PC-3 (cell line): ENCODE results near the gene CCNL1. TPM values are rescaled to one million over a fixed set of nuclear protein-coding genes. Genes with fewer than 3 reads are reported as not detected.

ENCODE experiments used
- ATAC-seq: fragments of 200-7000 bp; cut with Tn5 transposase; 2 replicates; pipeline ENCODE4 v1.9.1; 2020; ENCODE audit warnings: mild to moderate bottlenecking, moderate library complexity
- Bru-seq: library from RNA; stranded (reverse); fragments of 400-500 nt; gene quantifications from one replicate; lab custom pipeline; 2021; lab: Mats Ljungman, UMichigan
- BruChase-seq, 2 experiments: library from RNA; stranded (reverse); fragments of 400-500 nt; gene quantifications; one replicate each; lab custom pipeline; 2021; lab: Mats Ljungman, UMichigan
- BruUV-seq: library from RNA; stranded (reverse); fragments of 400-500 nt; replicated peaks from 2 replicates; lab custom pipeline; 2021; lab: Mats Ljungman, UMichigan
- CTCF ChIA-PET: fragments of 300-600 bp; sonication (Branson Sonifier 250); formaldehyde crosslinking; loops from one replicate; lab custom pipeline; 2022; ENCODE audit warnings: antibody characterized with exemption; lab: Charles Lee
- POLR2A ChIA-PET: fragments of 300-600 bp; sonication (Branson Sonifier 250); formaldehyde crosslinking; loops from one replicate; lab custom pipeline; 2022; ENCODE audit warnings: antibody characterized with exemption; ENCODE audit not compliant: unreplicated experiment; lab: Charles Lee
- DNase-seq: peaks from one replicate; pipeline ENCODE4 v3.0.0-alpha.2; 2015
- H2AFZ ChIP-seq: fragments of 300-600 bp; sonication (generic); 2 replicates; pipeline ENCODE4 v1.6.0; 2016; ENCODE audit warnings: antibody characterized with exemption, low read length
- H3F3A ChIP-seq: fragments of 300-600 bp; sonication (generic); one replicate; pipeline ENCODE4 v1.6.0; 2017; ENCODE audit warnings: antibody characterized with exemption, low read length, control low read depth, mild to moderate bottlenecking; ENCODE audit not compliant: unreplicated experiment
- H3K27ac ChIP-seq: fragments of 300-600 bp; sonication (generic); 2 replicates; pipeline ENCODE4 v1.5.1; 2016; ENCODE audit warnings: mild to moderate bottlenecking, low read length
- H3K27me3 ChIP-seq: fragments of 300-600 bp; sonication (generic); 2 replicates; pipeline ENCODE4 v1.6.1; 2016; ENCODE audit warnings: low read length, mixed read lengths
- H3K36me3 ChIP-seq: fragments of 300-600 bp; sonication (generic); 2 replicates; pipeline ENCODE4 v1.6.1; 2016; ENCODE audit warnings: low read depth, mixed run types, low read length, mixed read lengths
- H3K4me1 ChIP-seq: fragments of 300-600 bp; sonication (generic); 2 replicates; pipeline ENCODE4 v1.5.1; 2016; ENCODE audit warnings: low read length; ENCODE audit not compliant: insufficient read depth
- H3K4me2 ChIP-seq: fragments of 300-600 bp; sonication (generic); 2 replicates; pipeline ENCODE4 v1.6.0; 2016; ENCODE audit warnings: low read length
- H3K4me3 ChIP-seq: fragments of 300-600 bp; sonication (generic); 2 replicates; pipeline ENCODE4 v1.5.1; 2016; ENCODE audit warnings: mild to moderate bottlenecking, low read length, mixed read lengths
- H3K79me2 ChIP-seq: fragments of 300-600 bp; sonication (generic); 2 replicates; pipeline ENCODE4 v1.6.1; 2017; ENCODE audit warnings: low read length, mixed read lengths
- H3K9ac ChIP-seq: fragments of 300-600 bp; sonication (generic); 2 replicates; pipeline ENCODE4 v1.6.0; 2016; ENCODE audit warnings: mild to moderate bottlenecking, low read length
- H3K9me2 ChIP-seq: fragments of 300-600 bp; sonication (generic); replicated peaks from 2 replicates; pipeline ENCODE4 v1.6.1; 2016; ENCODE audit warnings: mixed run types, low read length, mixed read lengths
- H3K9me3 ChIP-seq: fragments of 300-600 bp; sonication (generic); 2 replicates; pipeline ENCODE4 v1.6.1; 2016; ENCODE audit warnings: low read length, mixed read lengths
- H4K20me1 ChIP-seq: fragments of 300-600 bp; sonication (generic); 2 replicates; pipeline ENCODE4 v1.6.1; 2016; ENCODE audit warnings: low read length, mixed read lengths
- CTCF ChIP-seq: fragments of 300-600 bp; sonication (generic); conservative IDR thresholded peaks from 2 replicates; pipeline ENCODE4 v1.5.1; 2017; ENCODE audit warnings: antibody characterized with exemption, low read depth, mild to moderate bottlenecking, low read length
- EZH2 ChIP-seq: fragments of 300-600 bp; sonication (generic); IDR thresholded peaks from one replicate; pipeline ENCODE4 v1.6.1; 2017; ENCODE audit warnings: antibody characterized with exemption, mild to moderate bottlenecking, low read length; ENCODE audit not compliant: unreplicated experiment
- EZH2phosphoT487 ChIP-seq: fragments of 300-600 bp; sonication (generic); IDR thresholded peaks from 2 replicates; pipeline ENCODE4 v1.6.1; 2018; ENCODE audit warnings: mild to moderate bottlenecking, antibody characterized with exemption, low read length, borderline replicate concordance
- intact Hi-C: fragments of 100-400 bp; cut with micrococcal nuclease; formaldehyde crosslinking; loops from 2 replicates; pipeline ENCODE4 v1.9.0; 2023
- long read RNA-seq: library from polyadenylated mRNA; unstranded; transcript quantifications from one replicate; pipeline ENCODE4 v2.0.0, GENCODE V29; 2021; ENCODE audit not compliant: unreplicated experiment
- total RNA-seq: library from RNA; depleted of rRNA; stranded (reverse); fragments of >200 nt; gene quantifications from 2 replicates; pipeline ENCODE4 v1.2.3, GENCODE V29; 2014; rRNA removed

The CCNL1 gene
- total RNA-seq (172 and 231 TPM in 2 replicates), Bru-seq, nascent RNA (percentile 99 among the genes with signal in this experiment), BruChase-seq, experiment 1, labeled RNA remaining after a 6-hour chase (percentile 96 among the genes with signal in this experiment), BruChase-seq, experiment 2, labeled RNA remaining after a 2-hour chase (percentile 99 among the genes with signal in this experiment)
- long read RNA-seq, full-length matches to known transcripts = 19 of 118 reads
- long read RNA-seq, partial matches to known transcripts = 61 of 118 reads
- long read RNA-seq, other reads (novel, unspliced or antisense) = 38 of 118 reads

DNA sequence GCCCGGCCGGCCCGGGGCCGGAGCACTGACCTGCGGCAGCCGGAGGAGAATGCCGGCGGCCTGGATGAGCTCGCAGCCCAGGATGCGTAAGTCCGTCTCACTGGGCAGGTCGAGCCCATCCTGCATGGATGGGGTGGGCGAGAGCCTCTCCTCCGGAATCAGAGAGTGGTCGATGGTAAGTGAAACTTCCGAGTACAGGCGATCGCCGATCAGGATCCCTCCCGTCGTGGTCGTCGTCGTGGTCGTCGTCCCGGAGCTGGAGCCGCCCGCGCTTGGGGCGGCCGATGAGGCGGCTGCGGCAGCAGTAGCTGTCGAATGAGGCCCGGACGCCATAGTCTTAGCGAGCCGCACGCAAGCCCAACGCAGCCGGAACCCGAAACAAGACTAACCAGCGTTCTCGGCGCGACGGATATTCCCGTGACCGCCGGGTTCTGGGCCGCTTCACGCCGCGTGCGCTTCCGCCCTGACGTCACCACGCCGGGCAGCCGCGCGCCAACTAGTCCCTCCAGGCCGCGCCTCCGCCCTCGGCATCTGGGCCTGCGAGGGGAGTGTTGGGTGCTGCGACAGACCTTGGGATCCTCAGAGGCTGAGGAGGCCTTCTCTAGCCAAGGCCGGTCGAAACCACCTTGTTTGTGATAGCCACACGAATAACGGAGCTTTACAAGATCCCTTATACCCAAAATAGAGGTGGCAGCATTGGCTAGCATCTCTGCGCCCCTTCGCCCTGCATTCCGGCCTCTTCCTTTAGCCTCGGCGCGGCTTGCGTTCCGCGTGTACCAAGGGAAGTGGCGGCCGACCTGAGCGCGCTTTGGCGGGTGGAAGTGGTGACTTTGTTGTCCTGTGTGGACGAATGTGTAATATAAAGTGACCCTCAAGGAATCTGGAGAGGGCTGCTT lies at the start of gene CCNL1:
Gene CCNL1, minus strand, starts transcription at position 386 of the 896 bp plus-strand sequence. Its CDS starts 53 bp downstream, at position 333.
- no TSS peak for BruUV-seq
- CTCF ChIA-PET = interaction anchor here (1.0 kb wide), 1 partner anchor 42 kb away, joined by 4 read pairs; no protein-coding TSS in a partner anchor
- peak; percentile 85 for ATAC-seq

GRCh38 chr3:157204880-157205279 lies 44.9 kb upstream of the CCNL1 start:
- H3K9me3 ChIP-seq = no peaks in the 10 kb centered on the region
- H3F3A ChIP-seq = no peaks in the 10 kb centered on the region
- H4K20me1 ChIP-seq = no peaks in the 10 kb centered on the region
- no peak overlapping the region for H3K4me2 ChIP-seq
- CTCF ChIA-PET = interaction anchor here (0.9 to 1.0 kb wide), 2 partner anchors 289 to 368 kb away, joined by 3 to 5 read pairs; no protein-coding TSS in a partner anchor
- DNase-seq = no peak
- no peaks in the 10 kb centered on the region for H3K4me1 ChIP-seq
- H3K36me3 ChIP-seq = no peaks in the 10 kb centered on the region
- POLR2A ChIA-PET = no interaction called here
- H3K27me3 ChIP-seq = no peaks in the 10 kb centered on the region
- H3K27ac ChIP-seq = no peak overlapping the region
- BruUV-seq = no TSS peak
- intact Hi-C loops = loop anchor here (1.0 to 5.0 kb wide), 6 partner anchors 34 to 367 kb away; partner anchors contain the start of gene PTX3
- no peak for ATAC-seq
- no peak overlapping the region for H3K4me3 ChIP-seq
- no peak overlapping the region for H2AFZ ChIP-seq
- no peaks in the 10 kb centered on the region for H3K79me2 ChIP-seq
- no peak for TF ChIP-seq EZH2phosphoT487
- TF ChIP-seq EZH2 = no peak
- TF ChIP-seq CTCF = no peak
- H3K9ac ChIP-seq = no peak overlapping the region
- H3K9me2 ChIP-seq = no peaks in the 10 kb centered on the region

More for the DNA sequence above, at the start of gene CCNL1:
- H2AFZ ChIP-seq = peak within 1 kb of the TSS; percentile 66
- H3K9ac ChIP-seq = peak within 1 kb of the TSS; percentile 97
- peak; percentile 98 for DNase-seq
- peaks cover 46% of the 10 kb centered on the region for H4K20me1 ChIP-seq
- H3K4me2 ChIP-seq = peak within 1 kb of the TSS; percentile 94
- intact Hi-C loops = loop anchor here (1.0 kb wide), 1 partner anchor 15 kb away; no protein-coding TSS in a partner anchor
- POLR2A ChIA-PET = interaction anchor here (0.7 to 2.4 kb wide), 9 partner anchors 13 to 1411 kb away, joined by 3 to 37 read pairs (median 4); no protein-coding TSS in a partner anchor
- TF ChIP-seq EZH2 = no peak
- TF ChIP-seq EZH2phosphoT487 = no peak
- no peak for TF ChIP-seq CTCF
- no peaks in the 10 kb centered on the region for H3F3A ChIP-seq
- H3K9me2 ChIP-seq = no peaks in the 10 kb centered on the region
- H3K36me3 ChIP-seq = peaks cover 42% of the 10 kb centered on the region
- no peaks in the 10 kb centered on the region for H3K9me3 ChIP-seq
- H3K27ac ChIP-seq = peak within 1 kb of the TSS; percentile 98
- H3K27me3 ChIP-seq = no peaks in the 10 kb centered on the region
- H3K4me1 ChIP-seq = peaks cover 44% of the 10 kb centered on the region
- H3K79me2 ChIP-seq = peaks cover 49% of the 10 kb centered on the region
- peak within 1 kb of the TSS; percentile 92 for H3K4me3 ChIP-seq
